ENCODE measurements around the gene ZC3H18. TPM values are rescaled to one million over a fixed set of nuclear protein-coding genes. Genes with fewer than 3 reads are reported as not detected.

The ZC3H18 gene
- total and polyA plus RNA-seq, 2 experiments from 2014 or later = 16.8 to 37.1 TPM

DNA sequence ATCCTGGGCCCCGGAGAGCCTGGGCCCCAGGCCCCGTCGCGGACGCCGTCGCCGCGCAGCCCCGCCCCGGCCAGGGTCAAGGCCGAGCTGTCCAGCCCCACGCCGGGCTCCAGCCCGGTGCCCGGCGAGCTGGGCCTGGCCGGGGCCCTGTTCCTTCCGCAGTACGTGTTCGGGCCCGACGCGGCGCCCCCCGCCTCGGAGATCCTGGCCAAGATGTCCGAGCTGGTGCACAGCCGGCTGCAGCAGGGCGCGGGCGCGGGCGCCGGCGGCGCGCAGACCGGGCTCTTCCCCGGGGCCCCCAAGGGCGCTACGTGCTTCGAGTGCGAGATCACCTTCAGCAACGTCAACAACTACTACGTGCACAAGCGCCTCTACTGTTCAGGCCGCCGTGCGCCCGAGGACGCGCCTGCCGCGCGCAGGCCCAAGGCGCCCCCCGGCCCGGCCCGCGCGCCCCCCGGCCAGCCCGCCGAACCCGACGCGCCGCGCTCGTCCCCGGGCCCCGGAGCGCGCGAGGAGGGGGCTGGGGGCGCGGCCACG is 36.8 kb upstream of the ZC3H18 start:
- Histone ChIP-seq H3K27ac (no peak overlapping the region), H3K9me2 (replicated peaks; ENCODE audit: insufficient read depth) (no peaks in the 10 kb centered on the region), H2AFZ (no peak overlapping the region), H3K79me2 (no peaks in the 10 kb centered on the region), H3K4me3 (no peak overlapping the region), H4K20me1 (ENCODE audit: insufficient read depth, poor library complexity, severe bottlenecking) (no peaks in the 10 kb centered on the region), H3K36me3 (replicated peaks; ENCODE audit: insufficient read depth, low read depth) (no peaks in the 10 kb centered on the region), H3K27me3 (no peaks in the 10 kb centered on the region), H3K4me2 (peak overlapping the region; percentile 62), H3K4me1 (ENCODE audit: insufficient read depth) (peaks cover 4% of the 10 kb centered on the region), H3K9me3 (ENCODE audit: low read depth) (no peaks in the 10 kb centered on the region)
- TF ChIP-seq EZH2phosphoT487 (IDR thresholded peaks at IDR 0.05; ENCODE audit: low read depth, severe bottlenecking, unreplicated experiment) (no peak), EZH2 (IDR thresholded peaks at IDR 0.05; ENCODE audit: borderline replicate concordance) (no peak)
- TF ChIP-seq, protein P1, sequence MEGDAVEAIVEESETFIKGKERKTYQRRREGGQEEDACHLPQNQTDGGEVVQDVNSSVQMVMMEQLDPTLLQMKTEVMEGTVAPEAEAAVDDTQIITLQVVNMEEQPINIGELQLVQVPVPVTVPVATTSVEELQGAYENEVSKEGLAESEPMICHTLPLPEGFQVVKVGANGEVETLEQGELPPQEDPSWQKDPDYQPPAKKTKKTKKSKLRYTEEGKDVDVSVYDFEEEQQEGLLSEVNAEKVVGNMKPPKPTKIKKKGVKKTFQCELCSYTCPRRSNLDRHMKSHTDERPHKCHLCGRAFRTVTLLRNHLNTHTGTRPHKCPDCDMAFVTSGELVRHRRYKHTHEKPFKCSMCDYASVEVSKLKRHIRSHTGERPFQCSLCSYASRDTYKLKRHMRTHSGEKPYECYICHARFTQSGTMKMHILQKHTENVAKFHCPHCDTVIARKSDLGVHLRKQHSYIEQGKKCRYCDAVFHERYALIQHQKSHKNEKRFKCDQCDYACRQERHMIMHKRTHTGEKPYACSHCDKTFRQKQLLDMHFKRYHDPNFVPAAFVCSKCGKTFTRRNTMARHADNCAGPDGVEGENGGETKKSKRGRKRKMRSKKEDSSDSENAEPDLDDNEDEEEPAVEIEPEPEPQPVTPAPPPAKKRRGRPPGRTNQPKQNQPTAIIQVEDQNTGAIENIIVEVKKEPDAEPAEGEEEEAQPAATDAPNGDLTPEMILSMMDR (IDR thresholded peaks at IDR 0.05; ENCODE audit: poor library complexity) = no peak
- 50% methylated on average over 49 of the region's 79 CpGs for WGBS (ENCODE audit: low lambda C conversion rate, missing lambda C conversion rate)
- no peak for DNase-seq (ENCODE audit: low spot score)

DNA sequence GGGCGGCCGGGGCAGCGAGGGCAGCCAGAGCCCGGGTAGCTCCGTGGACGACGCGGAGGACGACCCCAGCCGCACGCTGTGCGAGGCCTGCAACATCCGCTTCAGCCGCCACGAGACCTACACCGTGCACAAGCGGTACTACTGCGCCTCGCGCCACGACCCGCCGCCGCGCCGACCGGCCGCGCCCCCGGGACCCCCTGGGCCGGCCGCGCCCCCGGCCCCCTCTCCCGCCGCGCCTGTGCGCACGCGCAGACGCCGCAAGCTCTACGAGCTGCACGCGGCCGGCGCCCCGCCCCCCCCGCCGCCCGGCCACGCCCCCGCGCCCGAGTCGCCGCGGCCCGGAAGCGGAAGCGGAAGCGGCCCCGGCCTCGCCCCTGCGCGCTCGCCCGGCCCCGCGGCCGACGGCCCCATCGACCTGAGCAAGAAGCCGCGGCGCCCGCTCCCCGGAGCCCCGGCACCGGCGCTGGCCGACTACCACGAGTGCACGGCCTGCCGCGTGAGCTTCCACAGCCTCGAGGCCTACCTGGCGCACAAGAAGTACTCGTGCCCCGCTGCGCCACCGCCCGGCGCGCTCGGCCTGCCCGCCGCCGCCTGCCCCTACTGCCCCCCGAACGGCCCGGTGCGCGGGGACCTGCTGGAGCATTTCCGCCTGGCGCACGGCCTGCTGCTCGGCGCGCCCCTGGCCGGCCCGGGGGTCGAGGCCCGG is 36.1 kb upstream of the ZC3H18 start:
- Histone ChIP-seq H3K4me1 (ENCODE audit: insufficient read depth) (peaks cover 4% of the 10 kb centered on the region), H4K20me1 (ENCODE audit: insufficient read depth, poor library complexity, severe bottlenecking) (no peaks in the 10 kb centered on the region), H3K9me2 (replicated peaks; ENCODE audit: insufficient read depth) (no peaks in the 10 kb centered on the region), H3K27me3 (peaks cover under 1% of the 10 kb centered on the region), H3K4me3 (peak overlapping the region; percentile 42), H3K27ac (no peak overlapping the region), H3K36me3 (replicated peaks; ENCODE audit: insufficient read depth, low read depth) (no peaks in the 10 kb centered on the region), H3K9me3 (ENCODE audit: low read depth) (no peaks in the 10 kb centered on the region), H3K4me2 (peak overlapping the region; percentile 77), H3K79me2 (no peaks in the 10 kb centered on the region), H2AFZ (no peak overlapping the region)
- peak; percentile 82 for DNase-seq (ENCODE audit: low spot score)
- WGBS (ENCODE audit: low lambda C conversion rate, missing lambda C conversion rate) = 41% methylated on average over 27 of the region's 114 CpGs
- TF ChIP-seq EZH2 (IDR thresholded peaks at IDR 0.05; ENCODE audit: borderline replicate concordance) (no peak), EZH2phosphoT487 (IDR thresholded peaks at IDR 0.05; ENCODE audit: low read depth, severe bottlenecking, unreplicated experiment) (no peak)
- TF ChIP-seq, protein P1 (IDR thresholded peaks at IDR 0.05; ENCODE audit: poor library complexity) = no peak

DNA sequence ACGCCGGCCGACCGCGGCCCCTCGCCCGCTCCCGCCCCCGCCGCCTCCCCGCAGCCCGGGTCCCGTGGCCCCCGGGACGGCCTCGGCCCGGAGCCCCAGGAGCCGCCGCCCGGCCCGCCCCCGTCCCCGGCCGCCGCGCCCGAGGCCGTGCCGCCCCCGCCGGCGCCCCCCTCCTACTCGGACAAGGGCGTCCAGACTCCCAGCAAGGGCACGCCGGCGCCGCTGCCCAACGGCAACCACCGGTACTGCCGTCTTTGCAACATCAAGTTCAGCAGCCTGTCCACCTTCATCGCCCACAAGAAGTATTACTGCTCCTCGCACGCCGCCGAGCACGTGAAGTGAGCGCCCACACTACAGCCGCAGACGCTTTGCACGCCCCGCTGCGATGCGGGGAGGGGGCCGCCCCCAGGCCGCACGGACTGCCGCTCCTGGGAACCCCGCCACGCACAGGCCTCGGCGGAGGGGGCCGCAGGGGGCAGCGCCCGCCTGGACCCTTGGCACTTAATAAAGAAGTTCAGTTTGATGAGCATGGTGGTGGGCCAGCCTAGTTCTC is 35.5 kb upstream of the ZC3H18 start:
- no peak overlapping the region for H3K27ac ChIP-seq
- no peaks in the 10 kb centered on the region for H3K79me2 ChIP-seq
- no peaks in the 10 kb centered on the region for H3K9me3 ChIP-seq (ENCODE audit: low read depth)
- H3K27me3 ChIP-seq = peaks cover 5% of the 10 kb centered on the region
- 62% methylated on average over 27 of the region's 65 CpGs for WGBS (ENCODE audit: low lambda C conversion rate, missing lambda C conversion rate)
- DNase-seq (ENCODE audit: low spot score) = no peak
- H3K4me2 ChIP-seq = peak overlapping the region; percentile 77
- no peaks in the 10 kb centered on the region for H3K9me2 ChIP-seq (replicated peaks; ENCODE audit: insufficient read depth)
- H4K20me1 ChIP-seq (ENCODE audit: insufficient read depth, poor library complexity, severe bottlenecking) = no peaks in the 10 kb centered on the region
- H3K4me3 ChIP-seq = no peak overlapping the region
- peaks cover 4% of the 10 kb centered on the region for H3K4me1 ChIP-seq (ENCODE audit: insufficient read depth)
- H2AFZ ChIP-seq = no peak overlapping the region
- H3K36me3 ChIP-seq (replicated peaks; ENCODE audit: insufficient read depth, low read depth) = no peaks in the 10 kb centered on the region
- TF ChIP-seq EZH2phosphoT487 (IDR thresholded peaks at IDR 0.05; ENCODE audit: low read depth, severe bottlenecking, unreplicated experiment) = no peak

DNA sequence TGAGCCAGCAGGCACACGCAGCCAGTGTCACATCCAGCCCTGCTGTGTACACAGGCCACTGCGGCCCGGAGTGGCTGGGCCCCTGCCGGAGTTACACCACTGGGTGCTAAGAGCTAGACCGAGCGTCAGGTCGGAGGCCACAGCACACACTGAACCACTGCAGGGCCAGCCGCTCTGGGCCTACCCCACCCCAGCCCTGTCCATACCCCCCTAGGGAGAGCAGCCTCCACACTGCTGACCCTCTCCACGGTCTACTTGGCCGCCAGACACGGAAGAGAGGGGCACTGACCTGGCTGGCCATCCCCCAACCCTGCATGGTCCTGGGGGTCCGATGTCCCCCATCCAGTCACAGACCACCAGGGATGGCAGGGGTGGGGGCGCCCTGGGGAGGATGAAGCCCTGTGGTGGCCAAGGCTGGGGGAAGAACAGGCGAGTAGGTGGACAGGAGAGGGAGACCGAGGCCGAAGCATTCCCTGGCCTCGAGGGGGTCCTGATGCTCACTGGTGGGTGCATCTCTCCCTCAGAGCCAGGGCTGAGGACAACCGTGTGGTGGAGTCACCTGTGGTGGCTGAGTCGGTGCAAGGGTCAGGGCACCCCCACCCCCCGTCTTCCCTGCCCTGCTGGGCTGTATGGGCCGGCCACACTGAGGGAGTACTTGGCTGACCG is 34.9 kb upstream of the ZC3H18 start:
- no peaks in the 10 kb centered on the region for H3K9me3 ChIP-seq (ENCODE audit: low read depth)
- 95% methylated on average over 22 of the region's 22 CpGs for WGBS (ENCODE audit: low lambda C conversion rate, missing lambda C conversion rate)
- H3K4me2 ChIP-seq = peak overlapping the region; percentile 77
- no peaks in the 10 kb centered on the region for H3K9me2 ChIP-seq (replicated peaks; ENCODE audit: insufficient read depth)
- peaks cover 1% of the 10 kb centered on the region for H3K4me1 ChIP-seq (ENCODE audit: insufficient read depth)
- H2AFZ ChIP-seq = no peak overlapping the region
- H4K20me1 ChIP-seq (ENCODE audit: insufficient read depth, poor library complexity, severe bottlenecking) = no peaks in the 10 kb centered on the region
- H3K27ac ChIP-seq = no peak overlapping the region
- H3K4me3 ChIP-seq = no peak overlapping the region
- TF ChIP-seq, protein P1 (IDR thresholded peaks at IDR 0.05; ENCODE audit: poor library complexity) = no peak
- TF ChIP-seq EZH2 (IDR thresholded peaks at IDR 0.05; ENCODE audit: borderline replicate concordance) = no peak
- no peak for TF ChIP-seq EZH2phosphoT487 (IDR thresholded peaks at IDR 0.05; ENCODE audit: low read depth, severe bottlenecking, unreplicated experiment)
- H3K79me2 ChIP-seq = no peaks in the 10 kb centered on the region
- no peaks in the 10 kb centered on the region for H3K36me3 ChIP-seq (replicated peaks; ENCODE audit: insufficient read depth, low read depth)
- H3K27me3 ChIP-seq = peaks cover 5% of the 10 kb centered on the region
- no peak for DNase-seq (ENCODE audit: low spot score)
